Pulmonary artery endothelial cell (primary cell): ENCODE data around the gene TUBB8B. TPM values are rescaled to one million over a fixed set of nuclear protein-coding genes. Genes with fewer than 3 reads are reported as not detected.
"Not testable (repeated sequence)": the region's sequence is repeated elsewhere in the genome, so short reads cannot be mapped to it uniquely, and the experiment has no call there.

Experiments used
- DNase-seq: peaks from one replicate; pipeline ENCODE4 v3.0.0-alpha.2; 2011; ENCODE audit warnings: low read depth, low spot score
- total RNA-seq: library from RNA; depleted of rRNA; stranded (reverse); fragments of >200 nt; gene quantifications from 2 replicates; pipeline ENCODE4 v1.2.3, GENCODE V29; 2014

TUBB8B gene
- not detected in 2 replicates for total RNA-seq

GRCh38 chr18:49176-49665 is at the start of gene TUBB8B:
TSS of gene TUBB8B (minus strand) at chr18:49615. CDS start at chr18:49557, 58 bp downstream.
- DNase-seq: not testable (repeated sequence)

- not testable (repeated sequence) for DNase-seq
Observed at GRCh38 chr18:97252-97914, 48.0 kb upstream of the TUBB8B start.

- DNase-seq: not testable (repeated sequence)
Observed at GRCh38 chr18:96767-97131, 47.3 kb upstream of the TUBB8B start.

- DNase-seq: not testable (repeated sequence)
Observed at GRCh38 chr18:96101-96766, 46.8 kb upstream of the TUBB8B start.

GRCh38 chr18:95580-95979 is 46.2 kb upstream of the TUBB8B start:
- not testable (repeated sequence) for DNase-seq

- not testable (repeated sequence) for DNase-seq
Observed at GRCh38 chr18:93897-94408, 44.5 kb upstream of the TUBB8B start.

GRCh38 chr18:91561-91960 is 42.1 kb upstream of the TUBB8B start:
- not testable (repeated sequence) for DNase-seq

- not testable (repeated sequence) for DNase-seq
Observed at GRCh38 chr18:90396-91193, 41.2 kb upstream of the TUBB8B start.

- not testable (repeated sequence) for DNase-seq
Observed at GRCh38 chr18:89124-89523, 39.7 kb upstream of the TUBB8B start.

GRCh38 chr18:84801-85200 is 35.4 kb upstream of the TUBB8B start:
- not testable (repeated sequence) for DNase-seq

GRCh38 chr18:82626-83209 is 33.3 kb upstream of the TUBB8B start:
- DNase-seq: not testable (repeated sequence)

GRCh38 chr18:80881-81280 is 31.5 kb upstream of the TUBB8B start:
- DNase-seq: not testable (repeated sequence)

GRCh38 chr18:80202-80601 is 30.8 kb upstream of the TUBB8B start:
- not testable (repeated sequence) for DNase-seq

- not testable (repeated sequence) for DNase-seq
Observed at GRCh38 chr18:75525-76160, 26.2 kb upstream of the TUBB8B start.

- not testable (repeated sequence) for DNase-seq
Observed at GRCh38 chr18:73181-73777, 23.9 kb upstream of the TUBB8B start.

GRCh38 chr18:67701-68100 is 18.3 kb upstream of the TUBB8B start:
- not testable (repeated sequence) for DNase-seq

GRCh38 chr18:64279-64678 is 14.9 kb upstream of the TUBB8B start:
- not testable (repeated sequence) for DNase-seq

GRCh38 chr18:63656-64055 is 14.2 kb upstream of the TUBB8B start:
- not testable (repeated sequence) for DNase-seq

- not testable (repeated sequence) for DNase-seq
Observed at GRCh38 chr18:54388-54787, 5.0 kb upstream of the TUBB8B start.

GRCh38 chr18:48696-49095 is 719 bp downstream of the TUBB8B start:
- not testable (repeated sequence) for DNase-seq
